Karpas-422 (cell line): Measurements from ENCODE around the gene NEK5. TPM values are rescaled to one million over a fixed set of nuclear protein-coding genes. Genes with fewer than 3 reads are reported as not detected.

Experiments
- DNase-seq: peaks from one replicate; pipeline ENCODE4 v3.0.0-alpha.2; 2015
- H2AFZ ChIP-seq: fragments of 200-600 bp; sonication (generic); 2 replicates; pipeline ENCODE4 v1.6.1; 2014; ENCODE audit warnings: antibody characterized with exemption, low read length, mixed read lengths
- H3K27ac ChIP-seq: fragments of 200-600 bp; sonication (generic); 2 replicates; pipeline ENCODE4 v1.5.1; 2014; ENCODE audit warnings: mild to moderate bottlenecking, low read length, moderate library complexity
- H3K27me3 ChIP-seq: fragments of 200-600 bp; sonication (generic); 2 replicates; pipeline ENCODE4 v1.6.1; 2014; ENCODE audit warnings: low read length, mixed read lengths
- H3K36me3 ChIP-seq: fragments of 200-600 bp; sonication (generic); 2 replicates; pipeline ENCODE4 v1.6.1; 2014; ENCODE audit warnings: low read length, mixed read lengths; ENCODE audit not compliant: insufficient read depth
- H3K4me1 ChIP-seq: fragments of 200-600 bp; sonication (generic); 2 replicates; pipeline ENCODE4 v1.6.1; 2014; ENCODE audit warnings: mild to moderate bottlenecking, low read length, mixed read lengths
- H3K4me2 ChIP-seq: fragments of 200-600 bp; sonication (generic); 2 replicates; pipeline ENCODE4 v1.6.1; 2014; ENCODE audit warnings: low read length, low read depth, mild to moderate bottlenecking; ENCODE audit not compliant: poor library complexity, severe bottlenecking
- H3K4me3 ChIP-seq: fragments of 200-600 bp; sonication (generic); 2 replicates; pipeline ENCODE4 v1.5.1; 2014; ENCODE audit warnings: mild to moderate bottlenecking, antibody characterized with exemption, low read length, mixed read lengths
- H3K79me2 ChIP-seq: fragments of 200-600 bp; sonication (generic); 2 replicates; pipeline ENCODE4 v1.6.1; 2014; ENCODE audit warnings: mild to moderate bottlenecking, low read length, mixed read lengths
- H3K9ac ChIP-seq: fragments of 200-600 bp; sonication (generic); 2 replicates; pipeline ENCODE4 v1.6.0; 2014; ENCODE audit warnings: low read length
- H3K9me2 ChIP-seq: fragments of 200-600 bp; sonication (generic), shearing (Covaris generic); replicated peaks from 2 replicates; pipeline ENCODE4 v1.6.0; 2014; ENCODE audit warnings: mild to moderate bottlenecking, low read length, moderate library complexity; ENCODE audit not compliant: insufficient read depth
- H3K9me3 ChIP-seq: fragments of 300-700, 200-600 bp; sonication (generic); 2 replicates; pipeline ENCODE4 v1.6.1; 2014; ENCODE audit warnings: low read length, mixed read lengths
- H4K20me1 ChIP-seq: fragments of 200-600 bp; sonication (generic); 2 replicates; pipeline ENCODE4 v1.6.1; 2014; ENCODE audit warnings: mild to moderate bottlenecking, antibody characterized with exemption, low read length, low read depth; ENCODE audit not compliant: insufficient read depth
- total RNA-seq: library from RNA; depleted of rRNA; stranded (reverse); fragments of >200 nt; shearing (Covaris generic); gene quantifications from 2 replicates; pipeline ENCODE4 v1.2.3, GENCODE V29; 2014; ENCODE audit warnings: low replicate concordance

Gene NEK5
- total RNA-seq, 1 experiment from 2014 or later: not detected

GRCh38 chr13:52027832-52028231, 101.0 kb downstream of the NEK5 start:
- Histone ChIP-seq H2AFZ (no peak overlapping the region), H3K27ac (no peak overlapping the region), H3K9me2 (no peaks in the 10 kb centered on the region), H3K36me3 (peaks cover 21% of the 10 kb centered on the region; the same call in 1 of the 2 replicates), H4K20me1 (peaks cover 11% of the 10 kb centered on the region; the same call in 1 of the 2 replicates), H3K4me2 (no peak overlapping the region), H3K9me3 (no peaks in the 10 kb centered on the region), H3K9ac (no peak overlapping the region), H3K27me3 (no peaks in the 10 kb centered on the region), H3K4me1 (no peaks in the 10 kb centered on the region), H3K4me3 (no peak overlapping the region), H3K79me2 (peaks cover 26% of the 10 kb centered on the region)
- no peak for DNase-seq

DNA sequence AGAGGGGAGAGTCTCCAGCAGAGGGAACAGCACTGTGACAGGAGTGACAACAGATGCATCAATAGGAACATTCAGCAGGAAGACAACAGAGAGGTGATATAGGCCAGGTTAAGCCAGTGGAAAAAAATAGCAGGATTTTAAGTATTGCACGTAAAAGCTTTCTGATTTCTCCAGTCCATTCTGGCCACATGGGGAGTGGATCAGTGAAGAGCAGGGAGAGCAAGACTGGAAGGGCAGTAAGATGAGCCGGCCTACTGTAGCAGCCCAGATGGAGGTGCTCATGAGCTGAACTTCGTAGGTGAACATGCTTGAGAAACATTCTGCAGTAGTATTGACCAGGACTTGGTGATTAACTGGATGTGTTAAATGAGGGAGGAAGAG, 102.6 kb downstream of the NEK5 start:
- peaks cover 21% of the 10 kb centered on the region; the same call in 1 of the 2 replicates for H3K36me3 ChIP-seq
- H3K4me2 ChIP-seq: no peak overlapping the region

DNA sequence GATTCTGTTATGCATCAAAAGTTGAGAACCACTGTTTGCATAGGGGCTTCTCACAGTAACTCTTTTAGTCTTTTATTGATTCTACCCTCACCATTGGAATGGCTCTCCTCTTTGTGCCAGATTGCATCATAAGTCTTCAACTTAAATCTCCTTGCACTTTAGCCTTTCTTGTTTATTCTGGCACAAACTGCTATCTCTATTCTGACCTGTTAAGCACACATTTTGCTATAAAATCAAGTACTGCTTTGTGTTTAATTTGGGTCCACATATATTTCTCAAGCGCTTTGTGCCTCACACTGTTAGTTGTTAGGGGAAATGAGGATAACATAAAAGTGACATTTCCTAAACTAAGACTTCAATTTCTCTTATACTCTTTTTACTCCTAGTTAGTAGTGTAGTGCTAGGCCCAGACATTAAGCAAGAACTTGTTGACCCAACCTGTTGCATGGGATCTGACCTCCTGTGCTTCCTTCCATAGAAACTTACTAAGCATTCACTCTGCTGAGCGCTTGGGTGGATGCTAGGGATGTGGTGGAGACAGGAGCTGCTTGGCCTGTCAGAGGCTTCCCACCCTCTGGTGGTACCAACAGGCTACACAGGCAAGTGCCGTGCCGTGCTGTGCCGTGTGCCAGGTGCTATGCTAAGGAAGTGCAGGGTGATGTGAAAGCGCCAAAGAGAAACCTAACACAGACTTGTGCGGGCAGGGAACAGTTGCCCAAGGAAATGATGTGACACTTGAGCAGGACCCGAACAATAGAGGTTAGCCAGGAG, 103.2 kb downstream of the NEK5 start:
- DNase-seq: no peak
- no peak overlapping the region for H2AFZ ChIP-seq
- H3K36me3 ChIP-seq: peaks cover 26% of the 10 kb centered on the region; the same call in 1 of the 2 replicates
- H3K79me2 ChIP-seq: peaks cover 32% of the 10 kb centered on the region
- H3K9me2 ChIP-seq: no peaks in the 10 kb centered on the region
- H3K9ac ChIP-seq: no peak overlapping the region
- peaks cover 11% of the 10 kb centered on the region; the same call in 1 of the 2 replicates for H4K20me1 ChIP-seq
- no peak overlapping the region for H3K27ac ChIP-seq
- H3K4me3 ChIP-seq: no peak overlapping the region
- no peaks in the 10 kb centered on the region for H3K4me1 ChIP-seq
- H3K4me2 ChIP-seq: no peak overlapping the region
- H3K27me3 ChIP-seq: no peaks in the 10 kb centered on the region
- no peaks in the 10 kb centered on the region for H3K9me3 ChIP-seq

More for the DNA sequence above, 102.6 kb downstream of the NEK5 start:
- Histone ChIP-seq H3K4me1 (no peaks in the 10 kb centered on the region), H4K20me1 (peaks cover 11% of the 10 kb centered on the region; the same call in 1 of the 2 replicates), H3K79me2 (peaks cover 26% of the 10 kb centered on the region), H3K9me2 (no peaks in the 10 kb centered on the region), H3K27ac (no peak overlapping the region), H2AFZ (no peak overlapping the region), H3K4me3 (no peak overlapping the region), H3K9me3 (no peaks in the 10 kb centered on the region), H3K27me3 (no peaks in the 10 kb centered on the region), H3K9ac (no peak overlapping the region)
- DNase-seq: no peak

DNA sequence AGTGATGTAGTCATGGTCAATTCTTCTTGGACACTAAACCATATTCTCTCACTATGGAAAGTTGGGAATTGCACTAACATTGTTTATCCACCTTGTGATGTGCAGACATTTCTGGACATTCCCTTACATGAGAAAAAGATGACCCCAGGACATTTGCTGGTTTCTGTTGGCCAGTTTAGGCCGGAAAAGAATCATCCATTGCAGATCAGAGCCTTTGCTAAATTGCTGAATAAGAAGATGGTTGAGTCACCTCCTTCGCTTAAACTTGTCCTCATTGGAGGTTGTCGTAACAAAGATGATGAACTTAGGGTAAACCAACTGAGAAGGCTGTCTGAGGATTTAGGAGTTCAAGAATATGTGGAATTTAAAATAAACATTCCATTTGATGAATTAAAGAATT, 104.4 kb downstream of the NEK5 start, which contains the start of gene UTP14C:
UTP14C (plus strand) TSS at position 211 of the 400 bp plus-strand sequence. CDS start 4,114 bp downstream, outside the sequence.
- Histone ChIP-seq H3K9me2 (no peaks in the 10 kb centered on the region), H3K36me3 (peaks cover 30% of the 10 kb centered on the region; the same call in 1 of the 2 replicates), H3K4me3 (no peak within 1 kb of the TSS), H3K9me3 (no peaks in the 10 kb centered on the region), H4K20me1 (peaks cover 6% of the 10 kb centered on the region; the same call in 1 of the 2 replicates), H3K27ac (no peak within 1 kb of the TSS), H3K27me3 (no peaks in the 10 kb centered on the region), H3K4me1 (no peaks in the 10 kb centered on the region), H3K4me2 (no peak within 1 kb of the TSS), H3K79me2 (peaks cover 37% of the 10 kb centered on the region), H3K9ac (no peak within 1 kb of the TSS), H2AFZ (no peak within 1 kb of the TSS)
- DNase-seq: no peak

DNA sequence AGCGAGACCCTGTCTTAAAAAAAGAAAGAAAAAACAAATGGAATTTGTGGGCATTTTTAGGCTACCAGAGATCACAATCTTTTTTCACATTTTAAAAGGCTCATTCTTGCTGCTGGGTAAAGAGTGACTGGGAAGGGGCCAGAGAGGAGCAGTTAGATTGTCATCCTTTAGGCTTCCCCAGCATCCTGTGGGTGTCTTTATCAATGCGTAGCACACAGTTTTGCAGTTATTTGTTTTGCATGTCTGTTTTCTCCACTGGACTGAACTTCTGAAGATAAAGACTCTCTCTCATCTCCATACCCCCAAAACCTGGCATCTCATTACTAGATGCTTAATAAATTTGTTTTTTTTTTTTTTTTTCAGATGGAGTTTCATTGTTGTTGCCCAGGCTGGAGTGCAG, 106.5 kb downstream of the NEK5 start:
- Histone ChIP-seq H2AFZ (no peak overlapping the region), H3K27me3 (no peaks in the 10 kb centered on the region), H3K9ac (no peak overlapping the region), H4K20me1 (peaks cover 6% of the 10 kb centered on the region; the same call in 1 of the 2 replicates), H3K79me2 (peaks cover 52% of the 10 kb centered on the region), H3K27ac (no peak overlapping the region), H3K9me2 (no peaks in the 10 kb centered on the region), H3K9me3 (no peaks in the 10 kb centered on the region), H3K4me3 (no peak overlapping the region), H3K4me2 (no peak overlapping the region), H3K36me3 (peaks cover 33% of the 10 kb centered on the region; the same call in 1 of the 2 replicates), H3K4me1 (no peaks in the 10 kb centered on the region)
- DNase-seq: no peak

DNA sequence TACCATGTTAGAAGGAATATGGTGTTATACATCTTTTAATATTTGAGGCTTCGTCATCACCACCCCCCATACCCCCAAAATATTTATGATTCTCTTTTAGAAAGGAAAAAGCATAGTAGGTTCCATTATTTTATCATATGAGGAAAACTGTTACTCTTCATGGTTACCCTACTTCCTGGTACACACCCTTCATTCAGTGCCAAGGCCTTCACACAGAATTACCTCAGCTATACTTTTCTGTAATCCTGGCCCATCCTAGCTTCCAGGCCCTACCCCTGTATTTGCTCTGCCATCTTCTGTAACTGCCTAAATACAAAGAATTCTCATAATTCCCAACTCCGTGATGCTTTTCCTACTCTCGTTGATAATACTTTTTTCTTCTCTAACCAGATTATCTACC, 108.7 kb downstream of the NEK5 start:
- H3K9ac ChIP-seq: no peak overlapping the region
- peaks cover 57% of the 10 kb centered on the region for H3K79me2 ChIP-seq
- H3K9me2 ChIP-seq: no peaks in the 10 kb centered on the region
- H2AFZ ChIP-seq: no peak overlapping the region
- no peak for DNase-seq
- peaks cover 30% of the 10 kb centered on the region; the same call in 1 of the 2 replicates for H3K36me3 ChIP-seq
- no peak overlapping the region for H3K4me2 ChIP-seq
- H3K4me3 ChIP-seq: no peak overlapping the region
- no peaks in the 10 kb centered on the region for H3K27me3 ChIP-seq
- no peaks in the 10 kb centered on the region for H3K4me1 ChIP-seq
- no peaks in the 10 kb centered on the region for H3K9me3 ChIP-seq
- H3K27ac ChIP-seq: no peak overlapping the region
- H4K20me1 ChIP-seq: no peaks in the 10 kb centered on the region

GRCh38 chr13:52016296-52016695, 112.6 kb downstream of the NEK5 start:
- Histone ChIP-seq H3K4me1 (peaks cover 15% of the 10 kb centered on the region), H3K9me2 (no peaks in the 10 kb centered on the region), H3K36me3 (peaks cover 19% of the 10 kb centered on the region; the same call in 1 of the 2 replicates), H3K79me2 (peaks cover 76% of the 10 kb centered on the region), H3K4me3 (no peak overlapping the region), H2AFZ (no peak overlapping the region), H3K4me2 (no peak overlapping the region), H3K27ac (no peak overlapping the region), H3K9ac (no peak overlapping the region), H4K20me1 (no peaks in the 10 kb centered on the region), H3K9me3 (no peaks in the 10 kb centered on the region), H3K27me3 (no peaks in the 10 kb centered on the region)
- no peak for DNase-seq

- Histone ChIP-seq H3K79me2 (peaks cover 52% of the 10 kb centered on the region), H3K9ac (peak overlapping the region; percentile 73)
Observed at GRCh38 chr13:52012512-52012836, 116.4 kb downstream of the NEK5 start.

More at GRCh38 chr13:52012512-52012836, 116.4 kb downstream of the NEK5 start:
- no peaks in the 10 kb centered on the region for H3K9me2 ChIP-seq
- H2AFZ ChIP-seq: peak overlapping the region; percentile 16; the same call in 1 of the 2 replicates
- DNase-seq: no peak
- peak overlapping the region; percentile 89 for H3K4me2 ChIP-seq
- H3K4me3 ChIP-seq: peak overlapping the region; percentile 72
- H3K36me3 ChIP-seq: no peaks in the 10 kb centered on the region
- no peaks in the 10 kb centered on the region for H3K9me3 ChIP-seq
- no peak overlapping the region for H3K27ac ChIP-seq
- no peaks in the 10 kb centered on the region for H4K20me1 ChIP-seq
- no peaks in the 10 kb centered on the region for H3K27me3 ChIP-seq
- H3K4me1 ChIP-seq: peaks cover 20% of the 10 kb centered on the region
